PC-9 (cell line): Measurements from ENCODE around the gene IST1. TPM values are rescaled to one million over a fixed set of nuclear protein-coding genes. Genes with fewer than 3 reads are reported as not detected.

Experiments used
- BruUV-seq: library from RNA; stranded (reverse); fragments of 400-500 nt; replicated peaks from 2 replicates; lab custom pipeline; 2021; lab: Mats Ljungman, UMichigan
- CTCF ChIA-PET: fragments of 300-600 bp; sonication (Branson Sonifier 250); formaldehyde crosslinking; loops from one replicate; lab custom pipeline; 2022; ENCODE audit warnings: antibody characterized with exemption; lab: Charles Lee
- POLR2A ChIA-PET: fragments of 300-600 bp; sonication (Branson Sonifier 250); formaldehyde crosslinking; loops from one replicate; lab custom pipeline; 2022; ENCODE audit warnings: antibody characterized with exemption; ENCODE audit not compliant: unreplicated experiment; lab: Charles Lee
- DNase-seq, 2 experiments: peaks; one replicate each; pipeline versions ENCODE4 v3.0.0 to v3.0.0-alpha.2; 2015 to 2022; ENCODE audit warnings: mixed read lengths in 1 of 2
- H2AFZ ChIP-seq: fragments of 200-600 bp; sonication (generic); 2 replicates; pipeline ENCODE4 v1.8.1; 2017; ENCODE audit warnings: antibody characterized with exemption
- H3F3A ChIP-seq: fragments of 200-600 bp; sonication (generic); 2 replicates; pipeline ENCODE4 v1.8.1; 2017; ENCODE audit warnings: antibody characterized with exemption, mild to moderate bottlenecking, low read depth; ENCODE audit not compliant: insufficient read depth
- H3K27ac ChIP-seq: fragments of 200-600 bp; sonication (generic); 2 replicates; pipeline ENCODE4 v1.6.1; 2016; ENCODE audit warnings: mixed run types
- H3K27me3 ChIP-seq: fragments of 200-600 bp; sonication (generic); 2 replicates; pipeline ENCODE4 v1.6.1; 2016; ENCODE audit warnings: low read depth, mixed run types; ENCODE audit not compliant: insufficient read depth
- H3K36me3 ChIP-seq: fragments of 200-600 bp; sonication (generic); 2 replicates; pipeline ENCODE4 v1.6.1; 2016; ENCODE audit warnings: low read depth, mixed run types
- H3K4me1 ChIP-seq: fragments of 200-600 bp; sonication (generic); replicated peaks from 2 replicates; pipeline ENCODE4 v1.6.1; 2016; ENCODE audit warnings: mixed run types; ENCODE audit not compliant: insufficient read depth
- H3K4me2 ChIP-seq: fragments of 200-600 bp; sonication (generic); 2 replicates; pipeline ENCODE4 v1.6.1; 2017; ENCODE audit warnings: mixed run types
- H3K4me3 ChIP-seq: fragments of 200-600 bp; sonication (generic); 2 replicates; pipeline ENCODE4 v1.6.1; 2016; ENCODE audit warnings: mixed run types
- H3K79me2 ChIP-seq: fragments of 200-600 bp; sonication (generic); 2 replicates; pipeline ENCODE4 v1.6.1; 2017; ENCODE audit warnings: low read depth, mixed run types
- H3K9me2 ChIP-seq: fragments of 200-600 bp; sonication (generic); 2 replicates; pipeline ENCODE4 v1.8.1; 2017; ENCODE audit warnings: mild to moderate bottlenecking; ENCODE audit not compliant: insufficient read depth
- H3K9me3 ChIP-seq: fragments of 200-600 bp; sonication (generic); 2 replicates; pipeline ENCODE4 v1.8.1; 2016; ENCODE audit warnings: low read depth; ENCODE audit not compliant: insufficient read depth
- H4K20me1 ChIP-seq: fragments of 200-600 bp; sonication (generic); 2 replicates; pipeline ENCODE4 v1.8.1; 2017; ENCODE audit not compliant: insufficient read depth
- CTCF ChIP-seq: fragments of 200-600 bp; sonication (generic); conservative IDR thresholded peaks from 2 replicates; pipeline ENCODE4 v1.6.1; 2017; ENCODE audit warnings: mixed run types, antibody characterized with exemption, mild to moderate bottlenecking, moderate library complexity
- EZH2 ChIP-seq: fragments of 200-600 bp; sonication (generic); IDR thresholded peaks from 2 replicates; pipeline ENCODE4 v1.8.0; 2017; ENCODE audit warnings: antibody characterized with exemption, low read depth
- intact Hi-C: fragments of 100-400 bp; cut with micrococcal nuclease; formaldehyde crosslinking; loops from one replicate; pipeline ENCODE4 v1.10.0; 2022; ENCODE audit not compliant: unreplicated experiment
- total RNA-seq: library from RNA; stranded (reverse); gene quantifications from 2 replicates; pipeline ENCODE4 v1.2.3, GENCODE V29; 2021

The IST1 gene
- total RNA-seq, 1 experiment from 2014 or later, result 177 TPM

- no peak overlapping the region for H3K4me2 ChIP-seq
- H3K4me3 ChIP-seq, result no peak overlapping the region
- no peak for DNase-seq
- TF ChIP-seq EZH2 (no peak), CTCF (no peak)
- ChIA-PET CTCF (no interaction called here), POLR2A (no interaction called here)
- H3K36me3 ChIP-seq, result no peaks in the 10 kb centered on the region
- no peaks in the 10 kb centered on the region for H3K79me2 ChIP-seq
- no TSS peak for BruUV-seq
- H3K27ac ChIP-seq, result no peak overlapping the region
- no peaks in the 10 kb centered on the region for H4K20me1 ChIP-seq
- no peaks in the 10 kb centered on the region for H3K27me3 ChIP-seq
- no peak overlapping the region for H2AFZ ChIP-seq
- no peaks in the 10 kb centered on the region for H3K9me2 ChIP-seq
- no peaks in the 10 kb centered on the region for H3K4me1 ChIP-seq
- no peaks in the 10 kb centered on the region for H3K9me3 ChIP-seq
- no peaks in the 10 kb centered on the region for H3F3A ChIP-seq
- intact Hi-C loops, result no loop called here
These were observed 58.8 kb downstream of the IST1 start for GRCh38 chr16:71954180-71954579.

- no peak overlapping the region for H2AFZ ChIP-seq
These were observed 59.4 kb downstream of the IST1 start for GRCh38 chr16:71954699-71955195.

GRCh38 chr16:71956486-71956885, 61.2 kb downstream of the IST1 start:
- Histone ChIP-seq H4K20me1 (no peaks in the 10 kb centered on the region), H3K79me2 (no peaks in the 10 kb centered on the region), H3K9me2 (no peaks in the 10 kb centered on the region), H3K27ac (no peak overlapping the region), H3K36me3 (no peaks in the 10 kb centered on the region), H3K4me3 (no peak overlapping the region), H3K9me3 (no peaks in the 10 kb centered on the region), H2AFZ (no peak overlapping the region), H3F3A (no peaks in the 10 kb centered on the region), H3K4me2 (no peak overlapping the region), H3K4me1 (no peaks in the 10 kb centered on the region), H3K27me3 (no peaks in the 10 kb centered on the region)
- no TSS peak for BruUV-seq
- ChIA-PET POLR2A (no interaction called here), CTCF (no interaction called here)
- no peak for TF ChIP-seq CTCF
- TF ChIP-seq EZH2, result no peak
- no peak for DNase-seq
- intact Hi-C loops, result no loop called here

More at GRCh38 chr16:71954699-71955195, 59.4 kb downstream of the IST1 start:
- Histone ChIP-seq H3K27me3 (no peaks in the 10 kb centered on the region), H3K79me2 (no peaks in the 10 kb centered on the region), H4K20me1 (no peaks in the 10 kb centered on the region), H3K9me2 (no peaks in the 10 kb centered on the region), H3K36me3 (no peaks in the 10 kb centered on the region), H3K27ac (no peak overlapping the region), H3K4me1 (no peaks in the 10 kb centered on the region), H3F3A (no peaks in the 10 kb centered on the region), H3K9me3 (no peaks in the 10 kb centered on the region), H3K4me2 (no peak overlapping the region), H3K4me3 (no peak overlapping the region)
- ChIA-PET CTCF (interaction anchor here (0.5 kb wide), 1 partner anchor 104 kb away, joined by 3 read pairs; no protein-coding TSS in a partner anchor), POLR2A (no interaction called here)
- no peak for DNase-seq
- BruUV-seq, result no TSS peak
- intact Hi-C loops, result no loop called here
- no peak for TF ChIP-seq CTCF
- TF ChIP-seq EZH2, result no peak
